Coronary artery (tissue), 2 donors: ENCODE results near the gene MRTFA.
"Not testable (repeated sequence)": the region's sequence is repeated elsewhere in the genome, so short reads cannot be mapped to it uniquely, and the experiment has no call there.

Source experiments
- DNase-seq: peaks from one replicate; pipeline ENCODE4 v3.0.0-alpha.2; 2017; ENCODE audit warnings: low spot score
- H3K27ac ChIP-seq, 2 donors: fragments of 200-600 bp; sonication (generic); one replicate each; pipeline ENCODE4 v1.5.1; 2016 to 2019
- H3K4me3 ChIP-seq: fragments of 200-600 bp; sonication (generic); 2 replicates; pipeline ENCODE4 v1.5.1; 2016; ENCODE audit warnings: mild to moderate bottlenecking, moderate library complexity
- CTCF ChIP-seq: fragments of 200-600 bp; sonication (generic); IDR thresholded peaks from one replicate; pipeline ENCODE4 v1.5.1; 2019; ENCODE audit warnings: antibody characterized with exemption

The MRTFA gene

GRCh38 chr22:40660730-40661129 lies 24.2 kb upstream of the MRTFA start:
- Histone ChIP-seq H3K27ac (no peak overlapping the region), H3K4me3 (no peak overlapping the region)
- TF ChIP-seq CTCF, result no peak
- no peak for DNase-seq

GRCh38 chr22:40659166-40659565 lies 22.6 kb upstream of the MRTFA start:
- no peak overlapping the region for H3K27ac ChIP-seq
- no peak overlapping the region for H3K4me3 ChIP-seq
- DNase-seq, result no peak
- TF ChIP-seq CTCF, result no peak

- DNase-seq, H3K4me3 ChIP-seq, H3K27ac ChIP-seq: not testable (repeated sequence)
Measured at GRCh38 chr22:40656651-40657050, 20.1 kb upstream of the MRTFA start.

- H3K4me3 ChIP-seq, H3K27ac ChIP-seq, DNase-seq: not testable (repeated sequence)
Measured at GRCh38 chr22:40655941-40656340, 19.4 kb upstream of the MRTFA start.

GRCh38 chr22:40654522-40655167 lies 18.1 kb upstream of the MRTFA start:
- no peak for DNase-seq

GRCh38 chr22:40653361-40653760 lies 16.8 kb upstream of the MRTFA start:
- no peak for TF ChIP-seq CTCF
- Histone ChIP-seq H3K27ac (peak overlapping the region; percentile 68 to 69), H3K4me3 (no peak overlapping the region)
- DNase-seq, result no peak

More at GRCh38 chr22:40654522-40655167, 18.1 kb upstream of the MRTFA start:
- H3K4me3 ChIP-seq, result no peak overlapping the region
- no peak for TF ChIP-seq CTCF
- peak overlapping the region; percentile 68 to 69 for H3K27ac ChIP-seq

- no peak for TF ChIP-seq CTCF
- peak; percentile 99 for DNase-seq
- Histone ChIP-seq H3K27ac (peak overlapping the region; percentile 97), H3K4me3 (peak overlapping the region; percentile 81)
Measured at GRCh38 chr22:40651563-40652501, 15.3 kb upstream of the MRTFA start.

GRCh38 chr22:40651057-40651456 lies 14.5 kb upstream of the MRTFA start:
- Histone ChIP-seq H3K4me3 (peak overlapping the region; percentile 81), H3K27ac (peak overlapping the region; percentile 97)
- no peak for TF ChIP-seq CTCF
- no peak for DNase-seq
